Activated T-cell treated with anti-CD3 and anti-CD28 coated beads, Interleukin-2, amount 50 U/mL, for 4 hours (primary cell): Measurements from ENCODE around the gene PRPF19. TPM values are rescaled to one million over a fixed set of nuclear protein-coding genes. Genes with fewer than 3 reads are reported as not detected.
A peak's percentile ranks its signal among the peaks of the same experiment; 100 is the strongest.

Experiments
- ATAC-seq, 2 donors: fragments of 200-7000 bp; cut with Tn5 transposase; one replicate each; pipeline ENCODE4 v1.10.0; 2021
- DNase-seq: peaks from one replicate; pipeline ENCODE4 v3.0.0-alpha.2; 2020
- H3K27me3 Mint-ChIP-seq: one replicate; pipeline ENCODE4 v1.8.0; 2021; ENCODE audit warnings: low read depth, mixed read lengths
- H3K36me3 Mint-ChIP-seq: one replicate; pipeline ENCODE4 v1.8.0; 2022; ENCODE audit warnings: mixed read lengths; ENCODE audit not compliant: insufficient read depth
- H3K4me1 Mint-ChIP-seq: one replicate; pipeline ENCODE4 v1.8.0; 2021; ENCODE audit warnings: low read depth, mixed read lengths
- H3K4me3 Mint-ChIP-seq: one replicate; pipeline ENCODE4 v1.8.0; 2021; ENCODE audit warnings: mild to moderate bottlenecking, moderate library complexity, mixed read lengths
- H3K9me3 Mint-ChIP-seq: one replicate; pipeline ENCODE4 v1.8.0; 2021; ENCODE audit warnings: mixed read lengths
- total RNA-seq, 3 donors: library from RNA; stranded (reverse); gene quantifications; one replicate each; pipeline ENCODE4 v1.2.1, GENCODE V29; 2021

Gene PRPF19
- total RNA-seq, 3 donors from 2014 or later = 297 to 335 (median 311) TPM

- Mint-ChIP-seq H3K36me3 (peaks cover 29% of the 10 kb centered on the region), H3K4me3 (no peak overlapping the region), H3K9me3 (no peaks in the 10 kb centered on the region), H3K27me3 (no peaks in the 10 kb centered on the region), H3K4me1 (peaks cover 4% of the 10 kb centered on the region)
- no peak for ATAC-seq
- no peak for DNase-seq
Measured at GRCh38 chr11:60851327-60852104, 54.9 kb downstream of the PRPF19 start.

- no peaks in the 10 kb centered on the region for H3K27me3 Mint-ChIP-seq
- ATAC-seq (no peak), DNase-seq (no peak)
- H3K9me3 Mint-ChIP-seq = no peaks in the 10 kb centered on the region
- peaks cover 9% of the 10 kb centered on the region for H3K4me1 Mint-ChIP-seq
- peaks cover 36% of the 10 kb centered on the region for H3K36me3 Mint-ChIP-seq
- no peak overlapping the region for H3K4me3 Mint-ChIP-seq
Measured at GRCh38 chr11:60849641-60850520, 56.5 kb downstream of the PRPF19 start.

GRCh38 chr11:60848714-60849151, 57.7 kb downstream of the PRPF19 start:
- ATAC-seq = no peak
- DNase-seq = no peak
- Mint-ChIP-seq H3K27me3 (no peaks in the 10 kb centered on the region), H3K36me3 (peaks cover 45% of the 10 kb centered on the region), H3K4me3 (no peak overlapping the region), H3K9me3 (no peaks in the 10 kb centered on the region), H3K4me1 (peaks cover 21% of the 10 kb centered on the region)

GRCh38 chr11:60847896-60848295, 58.5 kb downstream of the PRPF19 start:
- Mint-ChIP-seq H3K9me3 (no peaks in the 10 kb centered on the region), H3K27me3 (no peaks in the 10 kb centered on the region), H3K4me3 (no peak overlapping the region), H3K4me1 (peaks cover 28% of the 10 kb centered on the region), H3K36me3 (peaks cover 48% of the 10 kb centered on the region)
- ATAC-seq (no peak), DNase-seq (no peak)

GRCh38 chr11:60847281-60847680, 59.1 kb downstream of the PRPF19 start:
- Mint-ChIP-seq H3K36me3 (peaks cover 48% of the 10 kb centered on the region), H3K4me3 (no peak overlapping the region), H3K4me1 (peaks cover 29% of the 10 kb centered on the region), H3K9me3 (no peaks in the 10 kb centered on the region), H3K27me3 (no peaks in the 10 kb centered on the region)
- ATAC-seq (no peak), DNase-seq (no peak)

GRCh38 chr11:60845338-60845737, 61.0 kb downstream of the PRPF19 start:
- Mint-ChIP-seq H3K4me3 (peak overlapping the region; percentile 94), H3K4me1 (peaks cover 40% of the 10 kb centered on the region), H3K27me3 (no peaks in the 10 kb centered on the region), H3K9me3 (no peaks in the 10 kb centered on the region), H3K36me3 (peaks cover 35% of the 10 kb centered on the region)
- ATAC-seq (no peak), DNase-seq (no peak)

- no peaks in the 10 kb centered on the region for H3K9me3 Mint-ChIP-seq
- ATAC-seq (no peak), DNase-seq (no peak)
- H3K36me3 Mint-ChIP-seq = peaks cover 35% of the 10 kb centered on the region
- peak overlapping the region; percentile 94 for H3K4me3 Mint-ChIP-seq
- no peaks in the 10 kb centered on the region for H3K27me3 Mint-ChIP-seq
- H3K4me1 Mint-ChIP-seq = peaks cover 40% of the 10 kb centered on the region
Measured at GRCh38 chr11:60844870-60845221, 61.5 kb downstream of the PRPF19 start.

- ATAC-seq (no peak), DNase-seq (no peak)
- Mint-ChIP-seq H3K4me3 (peak overlapping the region; percentile 94), H3K9me3 (no peaks in the 10 kb centered on the region), H3K36me3 (peaks cover 35% of the 10 kb centered on the region), H3K4me1 (peaks cover 40% of the 10 kb centered on the region), H3K27me3 (no peaks in the 10 kb centered on the region)
Measured at GRCh38 chr11:60844045-60844869, 62.1 kb downstream of the PRPF19 start.

GRCh38 chr11:60842668-60843600, 63.5 kb downstream of the PRPF19 start:
- Mint-ChIP-seq H3K9me3 (no peaks in the 10 kb centered on the region), H3K4me1 (peaks cover 38% of the 10 kb centered on the region), H3K36me3 (peaks cover 28% of the 10 kb centered on the region), H3K4me3 (peak overlapping the region; percentile 94), H3K27me3 (no peaks in the 10 kb centered on the region)
- ATAC-seq (no peak), DNase-seq (no peak)

- no peaks in the 10 kb centered on the region for H3K9me3 Mint-ChIP-seq
- no peaks in the 10 kb centered on the region for H3K27me3 Mint-ChIP-seq
- H3K36me3 Mint-ChIP-seq = peaks cover 22% of the 10 kb centered on the region
- peak within 1 kb of the TSS; percentile 94 for H3K4me3 Mint-ChIP-seq
- H3K4me1 Mint-ChIP-seq = peaks cover 38% of the 10 kb centered on the region
- ATAC-seq (peak; percentile 91 to 94), DNase-seq (peak; percentile 99)
Measured at GRCh38 chr11:60841797-60842667, 64.4 kb downstream of the PRPF19 start, which contains the start of gene CCDC86. Gene CCDC86 (plus strand): TSS chr11:60842113. CDS start chr11:60842125, 12 bp downstream.
